ENCODE measurements around the gene APOBEC3C.

The APOBEC3C gene

DNA sequence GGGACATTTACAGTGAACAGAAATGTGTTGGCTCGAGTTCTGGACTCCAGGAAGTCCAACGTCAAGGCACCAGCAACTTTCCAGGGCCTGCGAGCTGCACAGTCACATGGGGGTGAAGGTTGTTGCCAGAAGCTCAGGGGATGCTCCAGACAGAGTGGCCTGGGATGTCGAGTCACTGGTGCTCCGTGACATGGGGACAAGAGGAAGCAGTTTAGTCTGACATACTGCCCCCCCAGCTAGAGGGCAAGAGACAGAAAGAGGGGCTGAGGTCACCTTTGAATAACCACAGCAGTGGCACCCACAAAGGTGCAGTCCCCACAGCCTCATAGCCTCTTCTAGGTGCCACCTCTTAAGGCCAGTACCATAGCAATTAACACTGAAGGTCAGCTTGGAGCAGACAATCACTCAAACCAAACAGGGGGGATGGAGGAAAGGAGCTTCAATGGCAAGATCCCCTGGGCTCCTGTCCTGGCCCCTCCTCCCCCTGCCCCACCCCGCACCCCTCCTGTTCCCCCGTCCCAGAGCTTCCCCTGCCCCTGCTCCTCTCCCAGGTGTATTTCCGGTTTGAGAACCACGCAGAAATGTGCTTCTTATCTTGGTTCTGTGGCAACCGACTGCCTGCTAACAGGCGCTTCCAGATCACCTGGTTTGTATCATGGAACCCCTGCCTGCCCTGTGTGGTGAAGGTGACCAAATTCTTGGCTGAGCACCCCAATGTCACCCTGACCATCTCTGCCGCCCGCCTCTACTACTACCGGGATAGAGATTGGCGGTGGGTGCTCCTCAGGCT is 10.7 kb downstream of the APOBEC3C start:
- H3K9me2 ChIP-seq (replicated peaks; ENCODE audit: low read depth, low read length) = no peaks in the 10 kb centered on the region
- no peaks in the 10 kb centered on the region for H3F3A ChIP-seq (ENCODE audit: low read depth)
- H3K36me3 ChIP-seq (ENCODE audit: insufficient read depth, low read length) = peaks cover 6% of the 10 kb centered on the region; the same call in 1 of the 2 replicates
- peaks cover 50% of the 10 kb centered on the region for H3K79me2 ChIP-seq (ENCODE audit: insufficient read depth, low read length)
- TF ChIP-seq EZH2phosphoT487 (IDR thresholded peaks at IDR 0.05; ENCODE audit: borderline replicate concordance) = no peak
- TF ChIP-seq, protein P1, sequence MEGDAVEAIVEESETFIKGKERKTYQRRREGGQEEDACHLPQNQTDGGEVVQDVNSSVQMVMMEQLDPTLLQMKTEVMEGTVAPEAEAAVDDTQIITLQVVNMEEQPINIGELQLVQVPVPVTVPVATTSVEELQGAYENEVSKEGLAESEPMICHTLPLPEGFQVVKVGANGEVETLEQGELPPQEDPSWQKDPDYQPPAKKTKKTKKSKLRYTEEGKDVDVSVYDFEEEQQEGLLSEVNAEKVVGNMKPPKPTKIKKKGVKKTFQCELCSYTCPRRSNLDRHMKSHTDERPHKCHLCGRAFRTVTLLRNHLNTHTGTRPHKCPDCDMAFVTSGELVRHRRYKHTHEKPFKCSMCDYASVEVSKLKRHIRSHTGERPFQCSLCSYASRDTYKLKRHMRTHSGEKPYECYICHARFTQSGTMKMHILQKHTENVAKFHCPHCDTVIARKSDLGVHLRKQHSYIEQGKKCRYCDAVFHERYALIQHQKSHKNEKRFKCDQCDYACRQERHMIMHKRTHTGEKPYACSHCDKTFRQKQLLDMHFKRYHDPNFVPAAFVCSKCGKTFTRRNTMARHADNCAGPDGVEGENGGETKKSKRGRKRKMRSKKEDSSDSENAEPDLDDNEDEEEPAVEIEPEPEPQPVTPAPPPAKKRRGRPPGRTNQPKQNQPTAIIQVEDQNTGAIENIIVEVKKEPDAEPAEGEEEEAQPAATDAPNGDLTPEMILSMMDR (conservative IDR thresholded peaks at IDR 0.05; ENCODE audit: low read length) = no peak
- H3K9ac ChIP-seq (ENCODE audit: low read depth, low read length, poor library complexity, severe bottlenecking) = peak overlapping the region; percentile 44
- H3K4me3 ChIP-seq (ENCODE audit: low read length, poor library complexity, severe bottlenecking) = peak overlapping the region; percentile 45
- H3K4me2 ChIP-seq (ENCODE audit: low read depth, low read length, poor library complexity, severe bottlenecking) = peak overlapping the region; percentile 85
- no peaks in the 10 kb centered on the region for H3K27me3 ChIP-seq (ENCODE audit: insufficient read depth, low read length, poor library complexity, severe bottlenecking)
- H2AFZ ChIP-seq (ENCODE audit: low read length) = no peak overlapping the region
- peaks cover 49% of the 10 kb centered on the region for H3K4me1 ChIP-seq (ENCODE audit: insufficient read depth, low read length, poor library complexity, severe bottlenecking)
- peaks cover 7% of the 10 kb centered on the region for H4K20me1 ChIP-seq (ENCODE audit: insufficient read depth, low read length, poor library complexity, severe bottlenecking)
- no peaks in the 10 kb centered on the region for H3K9me3 ChIP-seq (ENCODE audit: insufficient read depth, low read depth, low read length)

GRCh38 chr22:39026509-39027150 is 12.6 kb downstream of the APOBEC3C start:
- H3K9me2 ChIP-seq (replicated peaks; ENCODE audit: low read depth, low read length) = no peaks in the 10 kb centered on the region
- no peaks in the 10 kb centered on the region for H3F3A ChIP-seq (ENCODE audit: low read depth)
- peak overlapping the region; percentile 85 for H3K4me2 ChIP-seq (ENCODE audit: low read depth, low read length, poor library complexity, severe bottlenecking)
- H3K36me3 ChIP-seq (ENCODE audit: insufficient read depth, low read length) = peaks cover 6% of the 10 kb centered on the region; the same call in 1 of the 2 replicates
- H3K79me2 ChIP-seq (ENCODE audit: insufficient read depth, low read length) = peaks cover 44% of the 10 kb centered on the region
- H3K4me3 ChIP-seq (ENCODE audit: low read length, poor library complexity, severe bottlenecking) = no peak overlapping the region
- H2AFZ ChIP-seq (ENCODE audit: low read length) = no peak overlapping the region
- TF ChIP-seq, protein P1 (conservative IDR thresholded peaks at IDR 0.05; ENCODE audit: low read length) = no peak
- no peaks in the 10 kb centered on the region for H3K27me3 ChIP-seq (ENCODE audit: insufficient read depth, low read length, poor library complexity, severe bottlenecking)
- no peak overlapping the region for H3K9ac ChIP-seq (ENCODE audit: low read depth, low read length, poor library complexity, severe bottlenecking)
- H4K20me1 ChIP-seq (ENCODE audit: insufficient read depth, low read length, poor library complexity, severe bottlenecking) = peaks cover 6% of the 10 kb centered on the region
- no peaks in the 10 kb centered on the region for H3K9me3 ChIP-seq (ENCODE audit: insufficient read depth, low read depth, low read length)
- peaks cover 41% of the 10 kb centered on the region for H3K4me1 ChIP-seq (ENCODE audit: insufficient read depth, low read length, poor library complexity, severe bottlenecking)

- H2AFZ ChIP-seq (ENCODE audit: low read length) = no peak overlapping the region
- H3K27me3 ChIP-seq (ENCODE audit: insufficient read depth, low read length, poor library complexity, severe bottlenecking) = no peaks in the 10 kb centered on the region
- H3K79me2 ChIP-seq (ENCODE audit: insufficient read depth, low read length) = peaks cover 34% of the 10 kb centered on the region
- peaks cover 6% of the 10 kb centered on the region; the same call in 1 of the 2 replicates for H3K36me3 ChIP-seq (ENCODE audit: insufficient read depth, low read length)
- peaks cover 4% of the 10 kb centered on the region for H4K20me1 ChIP-seq (ENCODE audit: insufficient read depth, low read length, poor library complexity, severe bottlenecking)
- no peaks in the 10 kb centered on the region for H3K9me3 ChIP-seq (ENCODE audit: insufficient read depth, low read depth, low read length)
- no peak overlapping the region for H3K4me2 ChIP-seq (ENCODE audit: low read depth, low read length, poor library complexity, severe bottlenecking)
- H3K4me1 ChIP-seq (ENCODE audit: insufficient read depth, low read length, poor library complexity, severe bottlenecking) = peaks cover 34% of the 10 kb centered on the region
- H3K9me2 ChIP-seq (replicated peaks; ENCODE audit: low read depth, low read length) = no peaks in the 10 kb centered on the region
- H3K4me3 ChIP-seq (ENCODE audit: low read length, poor library complexity, severe bottlenecking) = no peak overlapping the region
- no peak overlapping the region for H3K9ac ChIP-seq (ENCODE audit: low read depth, low read length, poor library complexity, severe bottlenecking)
- H3F3A ChIP-seq (ENCODE audit: low read depth) = no peaks in the 10 kb centered on the region
- TF ChIP-seq, protein P1 (conservative IDR thresholded peaks at IDR 0.05; ENCODE audit: low read length) = no peak
- no peak for TF ChIP-seq EZH2phosphoT487 (IDR thresholded peaks at IDR 0.05; ENCODE audit: borderline replicate concordance)
Observed at GRCh38 chr22:39027717-39028116, 13.7 kb downstream of the APOBEC3C start.
